RKO (cell line): Measurements from ENCODE around the gene CGNL1.

Source experiments
- DNase-seq: peaks from one replicate; pipeline ENCODE4 v3.0.0-alpha.2; 2016; ENCODE audit warnings: low spot score

Gene CGNL1

GRCh38 chr15:57571725-57572124 is 195.4 kb downstream of the CGNL1 start:
- no peak for DNase-seq

GRCh38 chr15:57572468-57572867 is 196.2 kb downstream of the CGNL1 start:
- no peak for DNase-seq

GRCh38 chr15:57573151-57573550 is 196.8 kb downstream of the CGNL1 start:
- no peak for DNase-seq

- DNase-seq: no peak
These were observed 199.1 kb downstream of the CGNL1 start for GRCh38 chr15:57575363-57575762.

- DNase-seq: no peak
These were observed 202.1 kb downstream of the CGNL1 start for GRCh38 chr15:57578288-57578900.

- no peak for DNase-seq
These were observed 204.1 kb downstream of the CGNL1 start for GRCh38 chr15:57580428-57580827.

GRCh38 chr15:57580866-57581265 is 204.6 kb downstream of the CGNL1 start:
- DNase-seq: no peak

GRCh38 chr15:57582090-57582489 is 205.8 kb downstream of the CGNL1 start:
- no peak for DNase-seq

GRCh38 chr15:57583282-57583681 is 207.0 kb downstream of the CGNL1 start:
- no peak for DNase-seq

- DNase-seq: no peak
These were observed 207.4 kb downstream of the CGNL1 start for GRCh38 chr15:57583720-57584119.

- DNase-seq: no peak
These were observed 210.5 kb downstream of the CGNL1 start for GRCh38 chr15:57586661-57587424.

- no peak for DNase-seq
These were observed 213.0 kb downstream of the CGNL1 start for GRCh38 chr15:57589281-57589680.

- DNase-seq: no peak
These were observed 213.4 kb downstream of the CGNL1 start for GRCh38 chr15:57589754-57590153.

- no peak for DNase-seq
These were observed 215.0 kb downstream of the CGNL1 start for GRCh38 chr15:57591237-57591821.

- DNase-seq: peak; percentile 7
These were observed 215.6 kb downstream of the CGNL1 start, which contains the start of gene MYZAP for GRCh38 chr15:57591822-57592367. MYZAP (plus strand) TSS chr15:57591904; CDS start chr15:57592035, 131 bp downstream.

GRCh38 chr15:57592426-57592825 is 216.1 kb downstream of the CGNL1 start:
- no peak for DNase-seq

GRCh38 chr15:57592836-57593420 is 216.6 kb downstream of the CGNL1 start:
- no peak for DNase-seq

- DNase-seq: no peak
These were observed 218.2 kb downstream of the CGNL1 start for GRCh38 chr15:57594479-57594878.

- DNase-seq: no peak
These were observed 218.9 kb downstream of the CGNL1 start for GRCh38 chr15:57595011-57595866.

GRCh38 chr15:57596301-57596855 is 220.1 kb downstream of the CGNL1 start:
- no peak for DNase-seq

- DNase-seq: no peak
These were observed 220.7 kb downstream of the CGNL1 start for GRCh38 chr15:57596978-57597377.
